Measurements from ENCODE around the gene MARCKS. TPM values are rescaled to one million over a fixed set of nuclear protein-coding genes. Genes with fewer than 3 reads are reported as not detected.

The MARCKS gene
- total and polyA plus RNA-seq, 12 donors, result 6.7 to 65.2 (median 15.6) TPM

GRCh38 chr6:113901482-113901881 lies 44.3 kb downstream of the MARCKS start:
- peaks cover 0 to 29% (median 10%) of the 10 kb centered on the region in 9 donors for H3K4me1 ChIP-seq
- no peaks in the 10 kb centered on the region for H3K9me3 ChIP-seq
- H3K4me3 ChIP-seq, result no peak overlapping the region
- no peaks in the 10 kb centered on the region for H3K27me3 ChIP-seq
- peak overlapping the region in 1 of 10 donors; percentile 35 for H3K27ac ChIP-seq
- ATAC-seq, result no peak
- TF ChIP-seq, protein P1, sequence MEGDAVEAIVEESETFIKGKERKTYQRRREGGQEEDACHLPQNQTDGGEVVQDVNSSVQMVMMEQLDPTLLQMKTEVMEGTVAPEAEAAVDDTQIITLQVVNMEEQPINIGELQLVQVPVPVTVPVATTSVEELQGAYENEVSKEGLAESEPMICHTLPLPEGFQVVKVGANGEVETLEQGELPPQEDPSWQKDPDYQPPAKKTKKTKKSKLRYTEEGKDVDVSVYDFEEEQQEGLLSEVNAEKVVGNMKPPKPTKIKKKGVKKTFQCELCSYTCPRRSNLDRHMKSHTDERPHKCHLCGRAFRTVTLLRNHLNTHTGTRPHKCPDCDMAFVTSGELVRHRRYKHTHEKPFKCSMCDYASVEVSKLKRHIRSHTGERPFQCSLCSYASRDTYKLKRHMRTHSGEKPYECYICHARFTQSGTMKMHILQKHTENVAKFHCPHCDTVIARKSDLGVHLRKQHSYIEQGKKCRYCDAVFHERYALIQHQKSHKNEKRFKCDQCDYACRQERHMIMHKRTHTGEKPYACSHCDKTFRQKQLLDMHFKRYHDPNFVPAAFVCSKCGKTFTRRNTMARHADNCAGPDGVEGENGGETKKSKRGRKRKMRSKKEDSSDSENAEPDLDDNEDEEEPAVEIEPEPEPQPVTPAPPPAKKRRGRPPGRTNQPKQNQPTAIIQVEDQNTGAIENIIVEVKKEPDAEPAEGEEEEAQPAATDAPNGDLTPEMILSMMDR (IDR thresholded peaks at IDR 0.05), result no peak
- 83 to 87% methylated on average over 2 of the region's 2 CpGs for WGBS, 2 donors
- intact Hi-C loops (cut with DNase I), result loop anchor here in 6 of 10 donors (10.0 kb wide), 5 partner anchors 597 to 1577 kb away; no protein-coding TSS in a partner anchor
- no peak for DNase-seq
- no peaks in the 10 kb centered on the region for H3K36me3 ChIP-seq

DNA sequence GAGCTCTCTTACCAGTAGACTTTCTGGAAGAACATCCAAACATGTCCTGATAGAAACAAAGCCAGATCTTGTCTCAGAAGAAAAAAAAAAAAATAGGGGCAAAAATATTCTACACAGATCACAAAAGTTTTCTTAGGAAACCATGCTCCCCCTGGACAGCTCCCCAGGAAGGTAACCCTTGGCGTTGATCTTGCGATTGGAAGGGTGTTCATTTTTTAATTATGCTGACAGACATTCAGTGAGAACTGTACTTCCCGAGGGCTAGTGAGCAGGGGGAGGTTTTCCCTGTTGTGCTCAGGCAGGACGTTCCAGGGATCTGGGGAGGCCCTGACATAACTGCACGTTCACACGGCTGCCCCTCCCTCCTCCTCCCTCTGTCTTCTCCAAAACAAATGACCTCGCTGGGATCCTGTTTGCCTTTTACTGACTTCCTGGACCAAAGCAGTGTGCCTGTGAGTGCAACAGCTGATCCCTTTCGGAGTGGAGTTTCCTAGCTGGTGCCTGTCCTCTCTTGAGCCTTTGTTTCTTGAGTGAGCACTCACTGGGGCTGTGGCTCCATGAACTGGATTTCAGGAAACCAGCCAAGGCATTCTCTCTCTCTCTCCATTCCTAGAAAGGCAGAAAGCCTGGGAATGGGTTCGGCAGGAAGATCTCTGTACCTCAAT lies 46.7 kb downstream of the MARCKS start:
- TF ChIP-seq, protein P1 (IDR thresholded peaks at IDR 0.05), result no peak
- H3K27ac ChIP-seq, result peak overlapping the region; percentile 34 to 86 (median 72)
- peak overlapping the region in 8 of 10 donors; percentile 6 to 40 (median 20) for H3K4me3 ChIP-seq
- WGBS, 2 donors, result 23 to 39% methylated on average over 9 of the region's 9 CpGs
- H3K27me3 ChIP-seq, result no peaks in the 10 kb centered on the region
- intact Hi-C loops (cut with DNase I), result loop anchor here in 6 of 10 donors (10.0 kb wide), 5 partner anchors 599 to 1579 kb away; no protein-coding TSS in a partner anchor
- peak; percentile 85 to 95 (median 89) for ATAC-seq
- peaks cover 0 to 30% (median 10%) of the 10 kb centered on the region in 9 donors for H3K4me1 ChIP-seq
- peak; percentile 40 to 57 for DNase-seq
- no peaks in the 10 kb centered on the region for H3K9me3 ChIP-seq
- H3K36me3 ChIP-seq, result no peaks in the 10 kb centered on the region

DNA sequence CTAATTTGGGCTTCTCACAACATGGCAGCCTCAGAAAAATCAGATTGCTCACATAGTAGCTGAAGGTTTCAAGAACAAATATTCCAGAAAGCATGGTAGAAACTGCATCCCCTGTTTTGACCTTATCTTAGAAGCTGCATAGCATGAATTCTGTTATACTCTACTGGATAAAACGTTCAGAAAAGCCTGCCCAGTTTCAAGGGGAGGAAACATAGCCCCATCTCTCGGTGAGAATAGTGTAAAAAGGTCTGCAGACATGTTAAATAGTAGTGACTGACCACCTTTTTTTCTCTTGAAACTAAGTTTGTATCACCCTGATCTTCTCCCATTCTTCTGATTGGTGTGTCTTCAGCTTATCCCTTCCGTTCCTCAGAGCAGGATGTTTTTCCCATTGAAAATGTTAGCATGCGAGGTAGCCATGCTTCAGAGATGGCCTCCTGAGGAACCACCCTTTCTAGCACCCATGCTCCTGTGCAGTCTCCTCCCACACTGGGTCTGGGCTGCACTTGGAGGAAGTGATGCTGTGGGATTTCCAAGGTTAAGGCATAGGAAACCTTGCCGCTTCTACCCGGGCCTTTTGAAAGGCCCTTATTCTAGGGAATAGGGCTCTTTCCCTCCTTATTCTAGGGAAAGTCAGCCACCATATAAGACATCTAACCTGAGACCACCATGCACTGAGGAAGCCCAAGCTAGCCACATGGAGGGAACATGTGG lies 50.1 kb downstream of the MARCKS start:
- Histone ChIP-seq H3K27me3 (no peaks in the 10 kb centered on the region), H3K36me3 (no peaks in the 10 kb centered on the region), H3K9me3 (no peaks in the 10 kb centered on the region), H3K27ac (peak overlapping the region in 1 of 10 donors; percentile 21), H3K4me1 (peaks cover 0 to 30% (median 10%) of the 10 kb centered on the region in 9 donors), H3K4me3 (no peak overlapping the region)
- peak in 1 of 8 donors; percentile 22 for ATAC-seq
- intact Hi-C loops (cut with DNase I), result loop anchor here in 8 of 10 donors (5.0 to 10.0 kb wide), 8 partner anchors 45 to 1582 kb away; partner anchors contain the start of gene MARCKS (in 1 of the 8)
- DNase-seq, result no peak
- TF ChIP-seq, protein P1 (IDR thresholded peaks at IDR 0.05), result peak in 2 of 9 donors; percentile 7 to 16
- 69 to 74% methylated on average over 6 of the region's 6 CpGs for WGBS, 2 donors

DNA sequence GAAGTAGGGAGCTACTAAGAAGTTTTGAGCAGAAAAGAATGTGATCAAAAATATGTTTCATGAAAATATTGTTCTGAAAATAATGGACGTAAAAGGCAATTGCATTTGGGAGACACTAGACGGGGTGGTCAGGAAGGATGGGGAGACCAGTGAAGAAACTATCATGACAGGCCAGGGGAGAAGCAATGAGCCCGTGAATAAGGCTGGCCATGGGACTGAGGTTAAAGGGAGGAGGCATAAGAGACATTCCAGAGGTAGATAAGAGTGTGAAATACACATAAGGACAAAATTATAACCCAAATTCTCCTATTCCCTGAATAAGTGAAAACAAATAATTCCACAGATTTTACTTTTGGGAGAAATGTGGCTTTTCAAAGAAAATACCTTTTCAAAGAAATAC lies 51.7 kb downstream of the MARCKS start:
- H3K36me3 ChIP-seq, result no peaks in the 10 kb centered on the region
- peaks cover 0 to 23% (median 8%) of the 10 kb centered on the region in 9 donors for H3K4me1 ChIP-seq
- no peaks in the 10 kb centered on the region for H3K27me3 ChIP-seq
- DNase-seq (no peak), ATAC-seq (no peak)
- no peak overlapping the region for H3K4me3 ChIP-seq
- H3K9me3 ChIP-seq, result peaks cover 0 to 4% (median 0%) of the 10 kb centered on the region in 11 donors
- TF ChIP-seq, protein P1 (IDR thresholded peaks at IDR 0.05), result no peak
- intact Hi-C loops (cut with DNase I), result loop anchor here in 8 of 10 donors (1.0 to 10.0 kb wide), 9 partner anchors 46 to 1584 kb away; partner anchors contain the start of gene MARCKS (in 1 of the 8)
- H3K27ac ChIP-seq, result peak overlapping the region in 1 of 10 donors; percentile 6
- WGBS, 2 donors, result 59 to 65% methylated on average over 3 of the region's 3 CpGs

Measured in heart right ventricle (tissue), 16 donors.